HT1080 (cell line): ENCODE measurements around the gene ASCC1. TPM values are rescaled to one million over a fixed set of nuclear protein-coding genes. Genes with fewer than 3 reads are reported as not detected.
A peak's percentile ranks its signal among the peaks of the same experiment; 100 is the strongest.
"Not testable (repeated sequence)": the region's sequence is repeated elsewhere in the genome, so short reads cannot be mapped to it uniquely, and the experiment has no call there.

Source experiments
- DNase-seq: peaks from one replicate; pipeline ENCODE4 v3.0.0-alpha.2; 2015; ENCODE audit warnings: low read depth
- total RNA-seq: library from RNA; depleted of rRNA; stranded (reverse); fragments of >200 nt; shearing (Covaris generic); gene quantifications from 2 replicates; pipeline ENCODE4 v1.2.3, GENCODE V29; 2014

ASCC1 gene
- total RNA-seq, 1 experiment from 2014 or later = 24.3 TPM

GRCh38 chr10:72127571-72127970 lies 88.5 kb downstream of the ASCC1 start:
- DNase-seq = no peak

GRCh38 chr10:72126872-72127232 lies 89.2 kb downstream of the ASCC1 start:
- no peak for DNase-seq

GRCh38 chr10:72126184-72126871 lies 89.7 kb downstream of the ASCC1 start:
- DNase-seq = peak; percentile 23

- no peak for DNase-seq
Observed at GRCh38 chr10:72124989-72125388, 91.1 kb downstream of the ASCC1 start.

- no peak for DNase-seq
Observed at GRCh38 chr10:72124381-72124780, 91.7 kb downstream of the ASCC1 start.

- DNase-seq = no peak
Observed at GRCh38 chr10:72123616-72124015, 92.5 kb downstream of the ASCC1 start.

GRCh38 chr10:72122221-72122620 lies 93.9 kb downstream of the ASCC1 start:
- no peak for DNase-seq

GRCh38 chr10:72121389-72121788 lies 94.7 kb downstream of the ASCC1 start:
- DNase-seq = no peak

- no peak for DNase-seq
Observed at GRCh38 chr10:72116372-72116771, 99.7 kb downstream of the ASCC1 start.

- DNase-seq = no peak
Observed at GRCh38 chr10:72114706-72115450, 101.2 kb downstream of the ASCC1 start.

- no peak for DNase-seq
Observed at GRCh38 chr10:72110673-72111401, 105.2 kb downstream of the ASCC1 start.

- DNase-seq = no peak
Observed at GRCh38 chr10:72109636-72110157, 106.4 kb downstream of the ASCC1 start.

GRCh38 chr10:72108830-72109635 lies 107.0 kb downstream of the ASCC1 start:
- no peak for DNase-seq

- DNase-seq = not testable (repeated sequence)
Observed at GRCh38 chr10:72108004-72108370, 108.1 kb downstream of the ASCC1 start.

GRCh38 chr10:72107325-72108003 lies 108.6 kb downstream of the ASCC1 start:
- DNase-seq = peak; percentile 84

- DNase-seq = no peak
Observed at GRCh38 chr10:72106896-72107295, 109.2 kb downstream of the ASCC1 start.

GRCh38 chr10:72106154-72106849 lies 109.8 kb downstream of the ASCC1 start:
- DNase-seq = no peak

- DNase-seq = no peak
Observed at GRCh38 chr10:72105710-72106109, 110.4 kb downstream of the ASCC1 start.

- no peak for DNase-seq
Observed at GRCh38 chr10:72105098-72105475, 111.0 kb downstream of the ASCC1 start.

GRCh38 chr10:72104472-72105097 lies 111.5 kb downstream of the ASCC1 start:
- DNase-seq = no peak
